ENCODE measurements around the gene CTNNA3.

CTNNA3 gene

DNA sequence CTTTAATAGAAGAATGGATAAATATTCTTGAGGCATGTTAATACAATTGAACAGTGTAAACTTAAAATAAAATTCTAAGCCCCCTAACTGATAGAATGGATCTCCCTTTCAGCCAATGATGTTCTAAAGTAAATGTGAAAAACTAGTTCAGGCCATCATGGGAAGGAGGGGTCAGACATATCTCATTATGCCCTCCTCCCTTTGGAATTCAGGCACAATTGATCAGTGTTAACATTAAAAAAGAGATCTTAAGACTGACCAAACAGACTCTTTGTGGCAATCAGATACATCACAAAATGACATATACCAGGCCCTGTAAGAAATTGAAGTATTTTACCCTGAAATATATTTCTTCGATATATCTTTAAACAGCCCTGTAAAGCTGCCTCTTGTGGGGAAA lies 1453.1 kb downstream of the CTNNA3 start:
- no peak for DNase-seq

DNA sequence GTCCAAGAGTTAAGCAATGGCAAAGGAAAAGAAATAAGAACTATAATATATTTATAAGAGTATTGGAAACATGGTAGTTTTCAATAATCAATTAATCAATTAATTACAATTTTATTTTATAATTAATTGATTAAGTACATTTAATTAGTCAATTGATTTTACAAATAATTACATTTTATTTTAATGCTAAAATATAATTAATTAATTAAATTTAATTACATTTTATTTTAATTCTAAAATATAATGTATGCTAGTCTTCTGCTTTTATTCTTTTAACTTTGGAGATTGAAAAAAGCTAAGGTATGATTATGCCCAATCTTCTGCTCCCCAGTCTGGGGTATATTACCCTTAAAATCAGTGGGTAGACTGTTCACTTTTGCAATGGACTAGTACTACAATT lies 1456.9 kb downstream of the CTNNA3 start:
- no peak for DNase-seq

- no peak for DNase-seq
These were observed 1457.7 kb downstream of the CTNNA3 start for GRCh38 chr10:66238343-66238742.

DNA sequence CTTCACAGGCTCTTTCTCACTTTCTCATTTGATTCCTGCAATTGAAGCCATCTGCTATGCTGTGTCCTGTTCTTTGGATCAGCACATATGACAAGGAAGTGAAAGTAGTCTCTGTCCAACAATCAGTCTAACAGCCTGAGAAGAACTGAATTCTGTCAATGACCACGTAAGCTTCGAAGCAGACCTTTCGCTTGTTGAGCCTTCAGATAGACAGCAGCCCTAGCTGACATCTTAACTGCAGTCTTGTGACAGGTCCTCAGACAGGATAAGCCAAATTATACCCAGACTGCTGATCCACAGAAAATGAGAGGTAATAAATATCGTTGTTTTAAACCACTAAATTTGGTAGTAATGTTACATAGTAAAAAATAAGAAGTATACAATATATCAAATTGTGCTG lies 1461.1 kb downstream of the CTNNA3 start:
- no peak for DNase-seq

DNA sequence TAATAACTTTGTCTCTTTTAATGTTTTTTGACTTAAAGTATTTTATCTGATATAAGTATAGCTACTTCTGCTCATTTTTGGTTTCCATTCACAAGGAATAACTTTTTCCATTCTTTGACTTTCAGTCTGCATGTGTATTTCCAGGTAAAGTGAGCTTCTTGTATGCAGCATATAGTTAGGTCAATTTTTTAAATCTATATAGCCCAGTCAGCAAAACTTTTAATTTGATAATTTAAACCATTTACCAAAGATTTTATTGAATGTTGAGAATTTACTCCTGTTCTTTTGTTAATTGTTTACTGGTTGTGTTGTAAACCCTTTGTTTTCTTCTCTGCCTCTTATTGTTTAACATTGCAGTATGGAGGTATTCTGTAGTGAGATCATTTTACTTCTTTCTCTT lies 1467.1 kb downstream of the CTNNA3 start:
- no peak for DNase-seq

DNA sequence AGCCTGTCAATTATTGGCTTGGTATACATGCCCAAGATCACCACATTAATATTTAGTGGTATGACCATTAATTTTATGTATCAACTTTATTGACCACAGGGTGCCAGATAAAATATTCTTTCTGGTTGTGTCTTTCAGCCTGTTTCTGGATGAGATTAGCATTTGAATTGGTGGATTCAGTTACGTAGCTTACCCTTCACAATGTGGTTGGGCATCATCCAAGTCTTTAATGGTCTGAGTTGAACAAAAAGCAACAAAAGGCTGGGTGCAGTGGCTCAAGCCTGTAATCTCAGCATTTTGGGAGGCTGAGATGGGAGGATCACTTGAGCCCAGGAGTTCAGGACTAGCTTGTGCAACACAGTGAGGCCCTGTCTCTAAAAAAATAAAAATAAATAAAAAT lies 1472.3 kb downstream of the CTNNA3 start:
- no peak for DNase-seq

DNA sequence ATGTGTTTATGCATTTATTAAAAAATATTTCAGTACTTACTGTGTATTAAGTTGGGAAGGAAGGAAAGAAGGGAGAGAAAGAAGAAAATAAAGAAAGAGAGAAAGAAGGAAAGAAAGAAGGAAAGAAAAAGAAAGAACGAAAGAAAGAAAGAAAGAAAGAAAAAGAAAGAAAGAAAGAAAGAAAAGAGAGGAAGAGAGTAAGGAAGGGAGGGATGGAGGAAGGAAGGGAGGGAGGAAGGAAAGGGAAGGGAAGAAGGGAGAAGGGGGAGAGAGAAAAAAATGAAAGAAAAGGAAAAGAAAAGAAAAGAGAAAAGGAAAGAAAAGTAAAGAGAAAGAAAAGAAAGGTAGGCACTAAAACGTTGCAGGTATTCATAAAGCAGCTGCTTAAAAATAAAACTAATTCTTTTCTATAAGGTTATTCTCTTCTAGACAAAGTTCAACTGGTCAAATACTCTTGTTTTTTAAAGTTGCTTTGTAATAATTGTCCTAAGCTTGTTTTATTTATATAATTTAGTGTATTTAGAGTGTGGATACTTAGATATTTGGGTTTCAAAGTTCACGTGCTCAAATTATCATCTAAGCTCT lies 1473.4 kb downstream of the CTNNA3 start:
- DNase-seq: no peak

GRCh38 chr10:66218981-66219587 lies 1476.9 kb downstream of the CTNNA3 start:
- DNase-seq: no peak

GRCh38 chr10:66218289-66218688 lies 1477.7 kb downstream of the CTNNA3 start:
- DNase-seq: no peak

DNA sequence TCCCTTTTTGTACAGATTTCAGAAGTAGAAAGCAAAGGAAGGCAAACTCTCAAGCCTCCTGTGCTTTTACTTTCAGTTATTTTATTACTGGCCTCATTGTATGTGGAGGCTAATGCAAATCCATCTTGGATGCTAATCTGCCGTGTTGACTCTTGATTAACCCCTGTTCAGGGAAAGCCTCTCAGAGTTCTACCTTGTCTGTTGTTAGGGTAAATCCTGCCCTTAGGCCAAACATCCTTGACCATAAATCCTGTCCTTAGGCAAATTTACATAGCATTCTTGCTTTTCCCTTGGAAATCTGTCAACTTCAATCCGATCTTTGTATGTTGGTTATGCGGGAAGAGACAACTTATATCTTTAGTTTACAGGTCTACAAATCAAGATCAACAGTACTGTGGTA lies 1480.1 kb downstream of the CTNNA3 start:
- no peak for DNase-seq

DNA sequence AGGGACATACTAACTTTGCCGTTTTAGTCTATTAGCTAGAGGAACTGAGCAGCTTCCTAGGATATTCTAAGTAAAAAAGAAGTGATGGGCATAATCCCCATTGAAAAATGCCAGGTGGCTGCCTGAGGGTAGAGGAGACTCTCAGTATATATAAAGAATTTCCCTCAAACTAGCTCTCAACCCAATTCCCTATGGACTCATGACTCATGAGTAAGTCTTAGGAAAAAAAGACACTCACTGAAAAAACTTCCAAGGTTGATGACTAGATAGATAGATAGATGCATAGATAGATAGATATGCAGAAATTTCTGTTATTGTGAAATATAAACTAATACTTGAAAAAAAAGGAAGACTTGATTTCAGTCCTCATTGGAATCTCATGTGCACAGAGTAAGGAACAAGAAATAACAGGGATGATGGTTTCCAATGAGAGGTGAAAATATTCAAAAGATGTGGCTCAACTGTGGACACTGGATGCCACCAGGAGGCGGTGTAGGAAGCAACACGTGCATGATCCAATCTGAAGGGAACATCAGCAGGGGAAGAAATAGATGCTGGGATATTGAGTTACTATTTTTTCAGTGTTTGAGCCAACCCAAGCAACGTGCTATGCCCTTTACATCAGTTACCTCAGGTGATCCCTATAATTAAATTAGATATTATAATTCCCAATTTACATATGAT lies 1481.1 kb downstream of the CTNNA3 start:
- DNase-seq: no peak

- no peak for DNase-seq
These were observed 1487.0 kb downstream of the CTNNA3 start for GRCh38 chr10:66209025-66209424.

DNA sequence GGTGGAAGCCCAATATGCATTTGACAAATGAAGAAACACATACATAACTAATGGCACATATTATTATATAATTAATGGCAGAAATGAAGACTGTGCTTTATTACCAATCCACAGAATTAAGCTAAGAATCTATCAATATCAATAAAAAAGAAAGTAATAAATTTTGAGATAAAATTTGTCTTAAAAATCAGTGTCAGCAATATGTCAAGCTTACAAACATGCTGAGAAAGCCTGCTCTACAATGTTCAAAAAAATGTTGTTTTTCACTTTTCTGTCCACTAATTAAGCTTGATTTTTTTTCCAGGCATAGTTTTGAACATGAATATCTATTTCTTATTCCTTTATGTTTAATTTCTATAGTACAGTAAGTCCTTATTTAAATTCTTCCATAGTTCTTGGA lies 1491.2 kb downstream of the CTNNA3 start:
- DNase-seq: no peak

GRCh38 chr10:66202101-66202500 lies 1493.9 kb downstream of the CTNNA3 start:
- DNase-seq: no peak

DNA sequence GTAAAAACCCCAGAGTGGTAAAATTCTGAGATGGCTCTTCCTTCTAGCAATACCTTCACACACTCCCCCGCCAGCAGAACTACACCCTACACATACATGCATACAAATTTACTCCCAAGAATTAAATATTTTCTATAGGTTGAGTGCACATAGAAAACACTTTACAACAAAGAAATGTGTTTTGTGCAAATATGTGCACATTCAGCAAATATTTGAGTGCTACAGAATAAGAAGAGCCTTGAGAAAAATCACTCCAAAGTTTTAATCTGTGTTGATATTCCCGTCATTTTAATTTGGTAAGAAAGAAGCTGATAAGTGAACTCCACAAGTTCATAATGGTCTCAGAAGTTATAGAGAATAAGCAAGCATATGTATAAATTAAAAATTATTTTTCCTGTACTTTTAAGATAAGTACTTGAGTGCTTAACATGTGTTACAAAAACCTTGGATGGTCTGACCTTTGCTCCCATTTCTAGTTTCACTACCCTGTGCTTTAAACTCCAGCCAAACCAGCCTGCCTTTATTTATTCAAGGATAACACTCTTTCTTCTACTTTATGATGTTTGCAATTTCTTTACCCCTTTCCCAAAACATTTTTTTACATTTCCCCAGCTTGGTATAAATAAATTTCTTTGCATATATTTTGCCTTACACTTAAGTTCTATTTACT lies 1503.7 kb downstream of the CTNNA3 start:
- DNase-seq: no peak

DNA sequence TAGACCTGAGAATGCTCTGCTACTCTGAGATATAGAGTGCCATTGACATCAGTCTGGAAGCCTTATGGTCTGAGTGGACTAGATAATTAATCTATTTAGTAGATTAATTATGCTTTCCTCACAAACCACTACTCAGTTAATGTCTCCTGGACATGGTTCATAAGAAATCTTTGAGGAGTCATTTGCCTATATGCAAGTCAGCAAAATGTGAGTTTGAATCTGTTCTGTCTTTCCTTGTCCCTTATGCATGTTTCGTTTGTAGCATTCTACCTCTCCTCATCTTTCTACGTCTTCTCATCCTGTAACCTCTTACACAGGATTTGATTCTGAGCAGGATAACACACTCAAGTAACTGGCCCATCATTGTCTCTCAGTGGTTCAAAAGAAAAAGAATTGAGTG lies 1505.6 kb downstream of the CTNNA3 start:
- no peak for DNase-seq

- no peak for DNase-seq
These were observed 1506.7 kb downstream of the CTNNA3 start for GRCh38 chr10:66189271-66189670.

GRCh38 chr10:66187053-66187733 lies 1508.8 kb downstream of the CTNNA3 start:
- DNase-seq: no peak

DNA sequence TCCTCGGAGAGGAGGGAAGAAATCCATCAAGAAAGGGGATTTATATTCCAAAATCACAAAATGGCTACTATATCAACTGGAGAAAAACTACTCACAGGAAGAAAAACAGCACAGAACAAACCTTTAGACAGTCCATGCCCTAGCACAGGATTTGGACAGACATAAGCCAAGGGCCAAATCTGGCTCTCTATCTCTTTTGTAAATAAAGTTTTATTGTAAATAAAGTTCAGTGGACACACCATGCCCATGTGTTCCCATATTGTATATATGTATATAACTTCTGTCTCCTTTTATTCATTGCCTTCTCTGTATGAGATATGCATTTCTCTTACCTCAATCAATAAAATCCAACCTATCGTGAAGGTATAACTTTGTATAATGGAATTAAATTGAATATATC lies 1513.0 kb downstream of the CTNNA3 start:
- no peak for DNase-seq

DNA sequence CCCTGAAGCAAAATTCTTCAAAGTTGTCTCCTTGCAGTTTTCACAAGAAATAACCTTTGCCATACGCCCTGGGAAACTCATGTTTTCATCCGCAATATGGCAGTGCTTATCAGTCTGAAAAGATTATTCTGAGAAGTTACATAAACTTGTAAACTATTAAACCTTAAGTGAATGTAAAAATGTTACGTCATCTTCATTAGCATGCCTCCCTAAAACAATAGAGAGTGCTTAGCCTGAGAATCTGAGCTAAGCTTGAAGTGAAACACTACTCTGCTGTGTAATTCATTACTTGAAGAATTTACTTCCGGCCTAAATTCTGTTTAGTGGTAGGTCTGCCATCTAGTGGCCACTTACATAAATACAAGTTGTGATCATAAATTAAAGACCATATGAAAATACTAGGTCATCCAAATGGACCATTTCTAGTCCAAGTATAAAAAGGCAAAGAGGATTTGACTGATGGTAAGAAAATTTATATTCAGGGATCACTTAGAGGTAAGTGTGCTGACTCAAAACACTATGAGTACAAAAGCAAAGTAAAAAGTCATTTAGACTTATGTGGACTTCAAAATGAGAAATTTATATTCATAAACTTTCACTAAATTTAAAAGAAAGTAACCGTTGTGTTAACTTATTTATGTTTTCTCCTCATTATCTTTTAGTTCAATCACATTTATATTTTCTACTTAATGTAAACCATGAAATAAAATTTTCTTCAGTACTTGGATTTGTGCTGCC lies 1515.2 kb downstream of the CTNNA3 start:
- DNase-seq: peak in 4 of 58 donors; percentile 0 to 62 (median 16)

DNA sequence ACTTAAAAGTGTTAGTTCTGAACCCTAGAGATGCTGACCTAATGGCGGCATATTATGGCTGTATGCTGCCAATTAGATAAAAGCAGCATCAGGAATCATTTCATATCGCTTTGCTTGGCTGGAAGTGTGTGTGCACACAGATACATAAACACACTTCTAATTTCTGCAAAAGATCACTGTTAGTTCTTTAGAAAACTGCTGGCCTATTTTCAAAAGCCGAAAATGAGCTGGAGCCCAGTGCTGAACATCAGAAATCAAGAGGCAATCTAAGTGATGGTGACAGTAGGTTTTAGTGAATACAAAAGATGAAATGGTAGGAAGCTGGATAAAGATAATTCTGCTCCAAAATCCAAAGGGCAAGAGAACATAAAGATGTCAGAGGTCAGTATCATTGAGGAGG lies 1516.0 kb downstream of the CTNNA3 start:
- DNase-seq: peak in 1 of 58 donors; percentile 3
